GM12892 (cell line): Measurements from ENCODE around the gene NFIB.

Experiments used
- DNase-seq: peaks from one replicate; pipeline ENCODE4 v3.0.0; 2011; ENCODE audit not compliant: insufficient read length
- FAIRE-seq: peaks from 2 replicates; lab custom pipeline; 2011; peaks lifted over from hg19 to GRCh38; lab: Jason Lieb, UNC
- POLR2A ChIP-seq: IDR thresholded peaks from 2 replicates; pipeline ENCODE4 v1.6.1; 2011; ENCODE audit warnings: low read depth, low read length, control low read depth
- POLR2AphosphoS5 ChIP-seq: IDR thresholded peaks from 2 replicates; pipeline ENCODE4 v1.6.1; 2011; ENCODE audit warnings: low read depth, low read length, control low read depth
- TAF1 ChIP-seq: IDR thresholded peaks from 2 replicates; pipeline ENCODE4 v1.6.1; 2011; ENCODE audit warnings: low read depth, mild to moderate bottlenecking, control low read depth, low read length, borderline replicate concordance

The NFIB gene

GRCh38 chr9:14258660-14259239, 55.2 kb downstream of the NFIB start:
- TF ChIP-seq POLR2AphosphoS5 (no peak), POLR2A (no peak), TAF1 (no peak)
- no peak for DNase-seq
- no peak for FAIRE-seq

GRCh38 chr9:14258156-14258555, 55.8 kb downstream of the NFIB start:
- no peak for FAIRE-seq
- TF ChIP-seq POLR2A (no peak), POLR2AphosphoS5 (no peak), TAF1 (no peak)
- DNase-seq: no peak

- FAIRE-seq: no peak
- DNase-seq: no peak
- TF ChIP-seq POLR2AphosphoS5: no peak
- no peak for TF ChIP-seq TAF1
- TF ChIP-seq POLR2A: no peak
These were observed 57.4 kb downstream of the NFIB start for GRCh38 chr9:14256588-14256987.

GRCh38 chr9:14251154-14252071, 62.5 kb downstream of the NFIB start:
- DNase-seq (no peak), FAIRE-seq (no peak)

GRCh38 chr9:14250794-14251153, 63.2 kb downstream of the NFIB start:
- TF ChIP-seq TAF1 (no peak), POLR2AphosphoS5 (no peak), POLR2A (no peak)
- FAIRE-seq (no peak), DNase-seq (no peak)

More at GRCh38 chr9:14251154-14252071, 62.5 kb downstream of the NFIB start:
- no peak for TF ChIP-seq POLR2AphosphoS5
- TF ChIP-seq POLR2A: no peak
- no peak for TF ChIP-seq TAF1

GRCh38 chr9:14249527-14249926, 64.4 kb downstream of the NFIB start:
- DNase-seq (no peak), FAIRE-seq (no peak)
- TF ChIP-seq POLR2AphosphoS5: no peak
- no peak for TF ChIP-seq TAF1
- no peak for TF ChIP-seq POLR2A

GRCh38 chr9:14248149-14248548, 65.8 kb downstream of the NFIB start:
- TF ChIP-seq POLR2A (no peak), TAF1 (no peak), POLR2AphosphoS5 (no peak)
- FAIRE-seq (no peak), DNase-seq (no peak)

- DNase-seq (no peak), FAIRE-seq (no peak)
- TF ChIP-seq POLR2AphosphoS5 (no peak), TAF1 (no peak), POLR2A (no peak)
These were observed 66.4 kb downstream of the NFIB start for GRCh38 chr9:14247577-14247976.

- no peak for TF ChIP-seq POLR2AphosphoS5
- TF ChIP-seq TAF1: no peak
- no peak for TF ChIP-seq POLR2A
- no peak for FAIRE-seq
These were observed 67.0 kb downstream of the NFIB start for GRCh38 chr9:14246951-14247350.

GRCh38 chr9:14245901-14246525, 67.9 kb downstream of the NFIB start:
- FAIRE-seq: no peak
- TF ChIP-seq POLR2AphosphoS5: no peak
- DNase-seq: no peak

More at GRCh38 chr9:14246951-14247350, 67.0 kb downstream of the NFIB start:
- no peak for DNase-seq

GRCh38 chr9:14243514-14244042, 70.4 kb downstream of the NFIB start:
- FAIRE-seq (no peak), DNase-seq (no peak)
- TF ChIP-seq TAF1: no peak
- TF ChIP-seq POLR2AphosphoS5: no peak
- no peak for TF ChIP-seq POLR2A
